Left renal cortex interstitium (tissue), 4 donors: ENCODE results near the gene VAV2. TPM values are rescaled to one million over a fixed set of nuclear protein-coding genes. Genes with fewer than 3 reads are reported as not detected.

Experiments used
- DNase-seq, 4 donors: peaks; one replicate each; pipeline ENCODE4 v3.0.0-alpha.2; 2013; ENCODE audit warnings: low read depth in 4 of 4, low spot score in 2 of 4, missing footprints in 1 of 4
- polyA plus RNA-seq, 4 donors: library from polyadenylated mRNA; unstranded; fragments of 120-200 nt; gene quantifications; one replicate each; pipeline ENCODE4 v1.2.1, GENCODE V29; 2013; ENCODE audit not compliant: insufficient read length in 4 of 4

The VAV2 gene
- polyA plus RNA-seq, 4 donors: 32.5 to 48.2 (median 38.4) TPM

GRCh38 chr9:133861692-133862091 lies 130.4 kb downstream of the VAV2 start:
- no peak for DNase-seq

DNA sequence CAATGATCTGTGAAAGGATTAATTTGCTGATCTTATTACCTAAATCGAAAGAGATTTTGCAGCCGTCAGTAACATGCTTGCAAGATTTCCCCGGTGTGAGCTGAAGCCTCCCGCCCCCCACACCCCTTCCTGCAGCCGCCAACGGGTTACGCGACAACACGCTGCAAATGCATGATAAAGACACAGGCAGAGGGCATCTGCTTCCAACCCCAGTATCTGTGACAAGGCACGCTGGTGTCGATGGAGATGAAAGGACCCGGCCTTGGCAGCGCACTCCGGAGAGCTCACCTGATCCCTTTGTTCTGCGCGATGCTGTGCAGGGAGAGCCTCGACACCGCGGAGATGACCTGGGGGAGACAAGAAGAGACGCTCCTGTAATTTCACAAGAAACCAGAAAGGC lies 131.0 kb downstream of the VAV2 start:
- DNase-seq: no peak

- DNase-seq: no peak
Measured at GRCh38 chr9:133858771-133859170, 133.4 kb downstream of the VAV2 start.

DNA sequence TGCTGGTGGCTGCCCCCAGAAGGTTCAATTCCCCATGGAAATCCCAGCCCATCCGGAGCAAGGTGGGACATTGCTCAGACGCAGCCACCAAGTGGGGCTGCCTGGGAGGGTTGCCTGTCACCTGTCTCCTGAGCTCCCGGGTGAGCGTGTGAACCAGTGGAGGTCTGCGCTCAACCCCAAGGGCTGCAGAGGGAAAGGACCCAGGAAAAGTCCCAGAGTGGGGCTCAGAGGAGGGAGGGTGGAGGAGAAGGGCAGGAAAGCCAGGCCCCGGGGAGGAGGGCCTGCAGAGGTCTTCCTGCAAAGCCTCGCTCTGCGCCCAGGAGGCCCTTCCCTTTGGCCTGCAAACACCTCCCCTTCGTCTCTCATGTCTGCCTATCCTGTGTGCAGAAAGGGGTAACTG lies 134.5 kb downstream of the VAV2 start:
- no peak for DNase-seq

DNA sequence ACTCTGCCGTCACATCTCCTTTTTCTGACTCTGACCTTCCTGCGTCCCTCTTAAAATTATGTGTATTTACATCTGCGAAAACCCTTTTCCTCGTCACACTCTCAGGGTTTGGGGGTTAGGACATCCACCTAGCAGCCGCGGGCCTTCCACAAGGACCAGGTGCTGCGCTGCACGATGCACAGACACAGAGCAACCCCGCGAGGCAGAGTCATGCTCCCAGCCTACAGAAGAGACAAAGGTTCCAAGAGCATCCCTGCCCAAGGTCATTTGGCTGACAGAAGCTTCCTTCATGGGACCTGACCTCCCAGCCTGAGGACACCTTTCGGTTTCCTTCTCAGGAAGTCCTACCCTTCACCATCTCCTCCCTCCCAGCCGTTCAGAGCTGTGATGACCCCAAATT lies 135.3 kb downstream of the VAV2 start:
- no peak for DNase-seq

DNA sequence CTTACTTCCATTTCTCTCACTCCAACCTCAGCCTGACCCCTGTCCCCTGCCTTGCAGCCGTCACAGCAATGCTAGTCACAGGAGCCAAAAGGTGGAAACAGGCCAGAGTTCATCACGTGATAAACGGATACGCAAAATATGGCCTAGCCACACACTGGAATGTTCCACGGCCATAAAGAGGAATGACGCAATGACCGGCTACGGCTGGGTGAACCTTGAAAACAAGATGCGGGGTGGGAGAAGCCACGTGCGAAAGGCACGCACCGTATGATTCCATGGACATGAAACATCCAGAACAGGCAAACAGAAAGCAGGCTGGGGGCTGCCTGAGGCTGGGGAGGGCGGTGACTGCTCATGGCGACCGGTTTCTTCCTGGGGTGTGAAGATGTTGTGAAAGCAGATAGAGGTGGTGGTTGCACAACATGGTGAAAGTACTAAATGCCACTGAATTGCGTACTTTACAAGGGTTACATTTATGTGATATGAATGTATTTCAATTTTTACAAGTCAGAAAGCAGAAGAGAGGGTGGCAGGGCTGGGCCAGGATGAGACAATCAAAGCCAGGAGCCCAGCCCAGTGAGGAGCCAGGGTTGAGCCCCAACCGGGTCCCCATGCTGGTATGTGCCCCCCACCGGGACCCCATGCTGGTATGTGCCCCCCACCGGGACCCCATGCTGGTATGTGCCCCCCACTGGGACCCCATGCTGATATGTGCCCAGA lies 136.2 kb downstream of the VAV2 start:
- peak in 1 of 4 donors; percentile 76 for DNase-seq

- DNase-seq: no peak
Measured at GRCh38 chr9:133855371-133855770, 136.8 kb downstream of the VAV2 start.

GRCh38 chr9:133854765-133855164 lies 137.4 kb downstream of the VAV2 start:
- DNase-seq: no peak

DNA sequence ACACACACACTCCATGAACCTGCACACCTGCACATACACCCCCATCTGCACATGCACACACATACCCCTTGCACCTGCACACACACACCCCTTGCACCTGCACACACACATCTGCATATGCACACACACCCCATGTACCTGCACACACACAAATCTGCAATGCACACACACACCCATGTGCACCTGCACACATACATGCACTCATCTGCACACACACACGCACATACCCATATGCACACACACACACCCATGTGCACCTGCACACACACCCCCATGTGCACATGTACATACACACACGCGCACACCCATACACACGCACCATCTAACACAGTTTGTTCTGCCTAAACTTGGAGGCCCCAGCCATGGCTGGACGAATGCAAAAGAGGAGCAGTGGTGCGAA lies 138.1 kb downstream of the VAV2 start:
- DNase-seq: no peak

- no peak for DNase-seq
Measured at GRCh38 chr9:133853331-133853730, 138.8 kb downstream of the VAV2 start.

DNA sequence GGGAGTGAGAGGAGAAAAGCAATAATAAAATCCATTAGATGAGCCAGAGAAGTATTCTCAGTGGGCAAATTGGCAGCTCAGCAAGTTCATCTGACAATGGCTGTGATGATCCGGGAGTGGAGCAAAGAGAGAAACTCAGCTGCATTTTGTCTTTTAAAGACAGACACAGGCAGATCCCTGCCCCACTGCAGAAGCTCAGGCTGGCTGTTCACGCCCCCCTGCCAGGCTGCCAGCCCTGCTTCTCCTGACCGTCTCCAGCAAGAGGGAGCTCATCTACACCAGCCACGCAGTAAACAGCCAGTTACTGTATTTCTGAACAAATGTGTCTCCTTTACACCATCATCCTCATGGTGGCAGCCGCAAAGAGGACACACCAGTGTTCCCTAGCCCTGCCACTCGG lies 139.7 kb downstream of the VAV2 start:
- DNase-seq: no peak

DNA sequence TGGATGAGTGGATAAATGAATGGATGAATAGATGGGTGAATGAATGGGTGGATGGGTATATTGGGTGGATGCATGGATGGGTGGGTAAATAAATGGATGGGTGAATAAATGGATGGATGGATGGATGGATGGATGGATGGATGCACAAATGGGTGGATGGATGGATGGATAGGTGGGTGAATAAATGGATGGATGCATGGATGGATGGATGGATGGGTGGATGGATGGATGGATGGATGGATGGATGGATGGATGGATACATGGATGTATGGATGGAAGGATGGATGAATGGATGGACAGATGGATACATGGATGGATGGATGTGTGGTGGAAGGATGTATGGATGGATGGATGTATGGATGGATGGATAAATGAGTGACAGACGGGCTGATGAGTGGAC lies 140.4 kb downstream of the VAV2 start:
- no peak for DNase-seq

DNA sequence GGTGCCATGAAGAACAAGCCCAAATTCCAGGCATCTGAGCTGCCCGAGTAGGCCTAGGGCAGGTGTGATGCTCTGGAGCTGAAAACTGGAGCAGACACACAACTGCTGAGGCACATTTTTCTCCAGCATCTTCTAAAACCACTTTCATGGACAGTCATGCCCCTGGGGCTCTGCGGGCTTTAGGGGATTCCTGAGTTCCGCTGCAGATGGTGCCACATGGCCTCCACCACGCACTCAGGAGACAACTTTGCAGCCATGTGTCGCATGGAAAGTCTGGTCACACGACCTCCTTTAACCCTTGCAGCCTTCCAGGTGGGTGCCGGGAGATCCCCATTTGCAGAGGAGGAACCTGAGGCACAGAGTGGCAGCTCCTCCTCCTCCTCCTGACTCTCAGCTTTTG lies 141.2 kb downstream of the VAV2 start:
- DNase-seq: no peak

DNA sequence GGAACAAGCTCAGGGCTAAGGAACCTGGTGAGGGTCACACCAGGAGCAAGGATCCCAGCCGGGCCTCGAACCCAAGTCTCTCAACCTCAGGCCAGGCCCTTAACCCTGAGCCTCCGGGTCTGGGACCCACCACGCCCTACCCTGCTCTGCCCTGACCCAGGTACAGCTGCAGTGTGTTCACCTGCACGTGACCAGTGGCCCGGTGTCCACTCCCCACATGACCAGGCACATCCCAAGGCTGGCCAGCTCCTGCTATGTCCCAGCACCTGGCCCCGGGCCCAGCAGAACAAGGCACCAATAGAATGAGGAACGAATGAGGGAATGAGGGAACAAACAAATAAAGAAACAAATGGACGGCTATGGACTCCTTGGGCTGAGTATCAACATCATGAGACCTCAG lies 142.0 kb downstream of the VAV2 start:
- DNase-seq: no peak

DNA sequence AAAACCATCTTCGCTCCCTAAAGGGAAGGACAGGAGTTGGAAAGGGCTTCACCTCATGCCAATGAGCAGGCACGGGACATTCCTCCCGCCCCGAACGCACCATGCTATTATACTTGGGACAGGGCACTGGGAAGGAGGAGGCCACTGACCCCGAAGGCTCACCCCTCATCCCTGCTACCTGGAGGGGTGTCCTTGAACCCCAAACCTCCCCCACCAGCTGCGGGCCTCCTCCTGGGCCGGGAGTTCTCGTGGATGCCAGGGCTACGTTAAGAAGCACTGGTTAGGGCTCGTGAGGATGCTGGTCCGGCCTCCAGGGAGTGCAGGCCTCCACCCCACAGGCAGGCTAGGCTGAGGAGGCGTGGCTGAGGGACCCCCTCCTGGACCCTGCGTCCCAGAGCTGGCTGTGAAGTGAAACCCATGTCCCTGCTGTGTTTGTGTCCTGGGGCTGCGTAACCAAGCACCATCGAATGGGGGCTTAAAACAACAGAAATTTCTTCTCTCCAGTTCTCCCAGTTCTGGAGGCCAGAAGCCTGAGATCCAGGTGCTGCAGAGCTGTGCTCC lies 142.9 kb downstream of the VAV2 start:
- no peak for DNase-seq

GRCh38 chr9:133848471-133849109 lies 143.5 kb downstream of the VAV2 start:
- DNase-seq: no peak

- DNase-seq: no peak
Measured at GRCh38 chr9:133846483-133847090, 145.5 kb downstream of the VAV2 start.

GRCh38 chr9:133845440-133845839 lies 146.7 kb downstream of the VAV2 start:
- no peak for DNase-seq

DNA sequence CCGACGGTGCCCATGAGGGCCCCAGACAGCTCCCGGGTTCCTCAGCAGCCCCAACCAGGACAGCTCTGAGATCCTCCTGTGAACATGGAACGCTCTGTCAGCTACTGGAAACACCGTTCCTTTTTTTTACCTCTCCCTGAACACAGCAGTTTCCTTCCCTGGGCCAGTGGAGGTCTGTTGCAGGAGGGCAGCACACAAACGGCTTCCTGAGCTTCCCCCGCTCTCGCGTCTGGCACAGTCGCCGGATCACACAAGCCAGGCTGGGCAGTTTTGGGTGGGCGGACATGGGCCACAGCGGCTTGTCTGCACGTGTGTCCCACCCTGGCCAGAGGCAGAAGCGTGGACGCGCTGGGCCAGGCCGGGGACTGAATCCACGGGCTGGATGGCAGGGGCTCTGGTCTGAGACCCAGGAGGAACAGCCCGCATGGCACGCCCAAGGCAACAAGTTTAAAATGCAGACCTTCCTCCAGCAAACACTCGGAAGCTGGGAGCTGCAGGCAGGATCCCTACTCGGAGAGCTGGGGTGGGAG lies 147.2 kb downstream of the VAV2 start:
- no peak for DNase-seq

- DNase-seq: no peak
Measured at GRCh38 chr9:133844398-133844784, 147.7 kb downstream of the VAV2 start.

GRCh38 chr9:133843751-133844397 lies 148.2 kb downstream of the VAV2 start:
- DNase-seq: no peak
